Activated CD4-positive, alpha-beta T cell treated with anti-CD3 and anti-CD28 coated beads, Interleukin-2, amount 10 ng/mL, durations not matched to agents 24 days and 14 days (primary cell): ENCODE data around the gene NOS3. TPM values are rescaled to one million over a fixed set of nuclear protein-coding genes. Genes with fewer than 3 reads are reported as not detected.
"Not testable (repeated sequence)": the region's sequence is repeated elsewhere in the genome, so short reads cannot be mapped to it uniquely, and the experiment has no call there.

Experiments
- DNase-seq: peaks from one replicate; pipeline ENCODE4 v3.0.0; 2022
- H3K27ac Mint-ChIP-seq: one replicate; pipeline ENCODE4 v1.8.0; 2022; ENCODE audit warnings: mild to moderate bottlenecking, mixed read lengths
- H3K27me3 Mint-ChIP-seq: one replicate; pipeline ENCODE4 v1.8.0; 2022; ENCODE audit warnings: mixed read lengths
- H3K36me3 Mint-ChIP-seq: one replicate; pipeline ENCODE4 v1.8.0; 2022; ENCODE audit warnings: low read depth, mild to moderate bottlenecking, mixed read lengths
- H3K4me1 Mint-ChIP-seq: one replicate; pipeline ENCODE4 v1.8.0; 2021; ENCODE audit warnings: mixed read lengths
- H3K4me3 Mint-ChIP-seq: one replicate; pipeline ENCODE4 v1.8.0; 2022; ENCODE audit warnings: mild to moderate bottlenecking, moderate library complexity, mixed read lengths
- H3K9me3 Mint-ChIP-seq: one replicate; pipeline ENCODE4 v1.8.0; 2021; ENCODE audit warnings: mixed read lengths
- intact Hi-C: fragments of 100-400 bp; cut with micrococcal nuclease; formaldehyde crosslinking; loops from one replicate; pipeline ENCODE4 v1.15.1; 2023
- total RNA-seq: library from RNA; stranded (reverse); gene quantifications from 2 replicates; pipeline ENCODE4 v1.2.3, GENCODE V29; 2022

NOS3 gene
- total RNA-seq, 1 donor from 2014 or later, result 15.7 TPM

DNA sequence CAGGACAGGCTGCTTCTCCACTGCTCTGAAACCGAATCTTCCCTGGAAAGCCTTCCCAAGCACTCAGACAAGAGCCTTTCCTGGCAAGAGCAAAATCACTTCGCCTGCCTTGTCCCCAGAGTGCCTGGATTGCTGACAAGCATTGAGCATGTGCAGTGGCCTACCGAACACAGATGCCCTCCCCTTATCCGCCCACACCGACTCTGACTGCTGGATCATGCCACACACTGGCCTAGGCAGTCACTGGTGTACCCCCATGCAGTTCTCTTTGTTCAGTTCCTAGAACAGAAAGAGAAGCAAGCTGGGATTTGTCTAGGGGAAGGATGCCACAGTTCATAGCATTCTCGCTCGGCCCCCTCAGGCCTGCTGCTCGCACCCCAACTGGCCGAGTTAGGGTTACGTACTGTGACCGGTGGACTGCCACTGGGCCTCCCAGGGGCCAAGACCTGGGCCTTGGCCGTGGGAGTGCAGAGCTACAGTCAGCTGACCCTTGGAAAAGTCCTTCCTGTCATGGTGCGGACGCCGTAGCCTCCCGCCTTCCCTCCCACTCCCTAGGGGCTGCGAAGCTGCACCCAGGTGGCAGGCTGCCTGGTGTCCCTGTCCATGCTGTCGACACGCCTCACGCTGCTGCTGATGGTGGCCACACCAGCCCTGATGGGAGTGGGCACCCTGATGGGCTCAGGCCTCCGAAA lies 44.4 kb downstream of the NOS3 start:
- no peak for DNase-seq
- intact Hi-C loops, result no loop called here
- Mint-ChIP-seq H3K27ac (no peak overlapping the region), H3K4me1 (peaks cover 20% of the 10 kb centered on the region), H3K9me3 (no peaks in the 10 kb centered on the region), H3K4me3 (no peak overlapping the region), H3K27me3 (no peaks in the 10 kb centered on the region), H3K36me3 (peaks cover 10% of the 10 kb centered on the region)

DNA sequence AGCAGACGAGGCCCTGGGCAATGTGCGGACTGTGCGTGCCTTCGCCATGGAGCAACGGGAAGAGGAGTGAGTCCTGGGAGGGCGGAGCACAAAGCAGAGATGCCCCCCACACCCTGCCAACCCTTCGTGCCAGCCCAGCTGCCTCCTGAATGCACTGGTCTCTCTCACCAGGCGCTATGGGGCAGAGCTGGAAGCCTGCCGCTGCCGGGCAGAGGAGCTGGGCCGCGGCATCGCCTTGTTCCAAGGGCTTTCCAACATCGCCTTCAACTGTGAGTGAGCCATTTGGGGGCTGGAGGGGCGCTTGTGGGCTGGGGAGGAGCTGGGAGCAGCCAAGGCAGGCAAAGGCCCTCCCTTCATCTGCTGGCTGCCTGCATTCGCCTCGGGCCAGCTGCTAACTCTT lies 45.1 kb downstream of the NOS3 start:
- no peaks in the 10 kb centered on the region for H3K27me3 Mint-ChIP-seq
- peaks cover 10% of the 10 kb centered on the region for H3K36me3 Mint-ChIP-seq
- peaks cover 20% of the 10 kb centered on the region for H3K4me1 Mint-ChIP-seq

DNA sequence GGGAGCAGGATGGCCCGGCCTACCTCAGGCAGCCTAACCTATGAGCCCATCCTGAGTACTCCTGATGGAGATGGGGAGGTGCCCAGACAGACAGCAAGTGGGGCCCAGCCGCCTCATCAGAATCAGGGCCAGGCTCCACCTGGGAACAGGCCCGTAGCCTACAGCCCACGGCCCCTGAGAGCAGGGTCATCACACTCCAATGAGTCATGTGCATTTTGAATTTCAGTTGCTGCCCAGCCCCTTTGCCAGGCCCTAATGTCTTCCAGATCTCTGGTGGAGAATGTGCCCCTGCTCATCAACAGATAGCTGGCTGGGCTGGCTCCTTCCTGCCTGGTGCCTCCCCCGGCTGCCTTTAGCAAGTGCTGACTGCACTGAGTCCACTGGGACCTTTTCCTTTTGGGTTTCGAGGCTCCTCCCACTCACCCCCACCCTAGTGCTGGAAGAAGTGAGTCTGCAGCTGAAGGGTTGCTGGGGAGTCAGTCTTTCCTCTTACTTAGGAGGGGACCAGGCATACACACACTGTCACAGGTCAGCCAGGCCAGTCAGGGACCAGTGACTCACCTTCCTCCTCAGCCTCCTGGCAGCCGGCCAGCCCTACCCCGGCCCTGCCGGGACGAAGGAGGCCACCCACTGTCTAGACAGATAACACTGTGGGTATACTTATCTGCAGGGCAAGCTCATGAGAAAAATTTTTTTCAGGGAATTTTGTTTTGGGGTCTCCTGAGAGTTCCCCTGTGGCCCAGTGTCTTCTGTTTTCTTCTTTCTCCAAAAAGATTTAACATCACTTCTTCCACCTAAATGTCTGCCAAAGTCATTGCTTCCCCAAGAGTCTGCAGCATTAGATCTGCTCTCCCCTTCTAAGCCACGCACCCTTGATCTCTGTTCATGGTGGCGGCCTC lies 48.4 kb downstream of the NOS3 start:
- peak overlapping the region; percentile 56 for H3K4me3 Mint-ChIP-seq
- peak; percentile 76 for DNase-seq
- H3K9me3 Mint-ChIP-seq, result no peaks in the 10 kb centered on the region
- H3K27me3 Mint-ChIP-seq, result no peaks in the 10 kb centered on the region
- intact Hi-C loops, result loop anchor here (1.0 kb wide), 1 partner anchor 19 kb away; no protein-coding TSS in a partner anchor
- peaks cover 10% of the 10 kb centered on the region for H3K36me3 Mint-ChIP-seq
- peak overlapping the region; percentile 92 for H3K27ac Mint-ChIP-seq
- H3K4me1 Mint-ChIP-seq, result peaks cover 17% of the 10 kb centered on the region

More for the DNA sequence above, 45.1 kb downstream of the NOS3 start:
- DNase-seq, result no peak
- no peak overlapping the region for H3K4me3 Mint-ChIP-seq
- no peak overlapping the region for H3K27ac Mint-ChIP-seq
- intact Hi-C loops, result no loop called here
- H3K9me3 Mint-ChIP-seq, result no peaks in the 10 kb centered on the region

DNA sequence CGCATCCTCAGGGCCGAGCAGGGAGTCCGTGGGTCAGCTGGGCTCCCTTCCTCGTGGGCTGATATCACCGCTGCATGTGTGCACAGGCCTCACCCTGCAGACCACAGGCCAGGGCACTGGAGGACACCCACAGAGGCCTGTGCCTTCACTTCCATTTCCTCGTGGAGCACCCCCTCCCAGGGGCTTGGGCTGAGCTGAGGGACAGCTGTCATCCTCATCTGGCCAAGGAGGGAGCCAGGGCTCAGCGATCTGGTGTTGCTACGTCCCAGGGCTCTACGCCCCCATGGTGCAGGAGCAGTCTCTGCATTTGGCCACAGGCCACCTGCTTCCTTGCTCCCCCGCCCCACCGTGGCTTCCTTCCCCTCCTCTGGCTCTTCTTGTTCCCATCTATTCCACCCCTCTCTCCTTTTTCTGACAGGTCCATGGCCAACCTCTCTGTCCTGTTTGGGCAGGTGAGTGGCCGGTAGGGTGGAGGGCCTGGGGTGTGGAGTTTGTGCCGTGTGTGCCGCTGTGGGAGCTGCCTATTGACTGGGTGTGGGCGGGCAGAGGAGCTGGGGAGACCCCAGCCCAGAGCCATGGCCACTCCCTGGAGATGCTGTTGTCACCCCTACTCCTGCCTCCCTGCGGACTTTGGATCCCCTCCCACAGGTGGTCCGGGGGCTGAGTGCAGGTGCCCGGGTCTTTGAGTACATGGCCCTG lies 49.2 kb downstream of the NOS3 start:
- Mint-ChIP-seq H3K9me3 (no peaks in the 10 kb centered on the region), H3K27ac (peak overlapping the region; percentile 92), H3K4me3 (no peak overlapping the region), H3K36me3 (peaks cover 10% of the 10 kb centered on the region), H3K4me1 (peaks cover 17% of the 10 kb centered on the region), H3K27me3 (no peaks in the 10 kb centered on the region)
- intact Hi-C loops, result loop anchor here (1.0 kb wide), 1 partner anchor 18 kb away; no protein-coding TSS in a partner anchor
- no peak for DNase-seq

DNA sequence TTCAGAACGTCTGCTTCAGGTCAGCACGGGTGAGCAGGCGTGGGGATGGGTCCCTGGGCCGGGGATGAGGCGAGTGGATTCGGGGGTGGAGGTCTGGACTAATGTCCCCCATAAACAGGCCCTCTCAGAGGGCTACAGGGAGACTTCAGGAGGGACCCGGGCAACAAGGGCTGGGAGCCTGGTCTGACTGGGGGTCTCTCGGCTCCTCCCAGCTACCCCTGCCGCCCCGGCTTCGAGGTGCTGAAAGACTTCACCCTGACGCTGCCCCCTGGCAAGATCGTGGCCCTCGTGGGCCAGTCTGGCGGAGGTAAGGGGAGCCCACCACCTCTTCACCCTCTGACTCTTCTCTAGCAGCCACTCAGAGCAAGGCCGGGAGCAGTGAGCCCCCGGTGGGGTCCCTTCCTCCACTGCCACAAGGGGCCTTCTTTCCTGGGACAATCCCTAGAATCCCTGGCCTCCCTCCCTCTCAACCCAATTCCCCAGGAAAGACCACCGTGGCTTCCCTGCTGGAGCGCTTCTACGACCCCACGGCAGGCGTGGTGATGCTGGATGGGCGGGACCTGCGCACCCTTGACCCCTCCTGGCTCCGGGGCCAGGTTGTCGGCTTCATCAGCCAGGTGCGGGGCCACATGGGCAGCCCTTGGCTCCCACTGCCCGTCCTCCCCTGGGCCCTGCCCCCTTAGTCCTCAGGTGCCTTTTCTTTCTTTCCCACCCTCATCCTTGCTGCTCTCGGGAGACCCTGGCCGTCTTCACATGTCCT lies 50.0 kb downstream of the NOS3 start:
- Mint-ChIP-seq H3K9me3 (no peaks in the 10 kb centered on the region), H3K4me1 (peaks cover 17% of the 10 kb centered on the region), H3K4me3 (no peak overlapping the region), H3K27me3 (no peaks in the 10 kb centered on the region), H3K36me3 (peaks cover 7% of the 10 kb centered on the region), H3K27ac (no peak overlapping the region)
- intact Hi-C loops, result no loop called here
- DNase-seq, result no peak

DNA sequence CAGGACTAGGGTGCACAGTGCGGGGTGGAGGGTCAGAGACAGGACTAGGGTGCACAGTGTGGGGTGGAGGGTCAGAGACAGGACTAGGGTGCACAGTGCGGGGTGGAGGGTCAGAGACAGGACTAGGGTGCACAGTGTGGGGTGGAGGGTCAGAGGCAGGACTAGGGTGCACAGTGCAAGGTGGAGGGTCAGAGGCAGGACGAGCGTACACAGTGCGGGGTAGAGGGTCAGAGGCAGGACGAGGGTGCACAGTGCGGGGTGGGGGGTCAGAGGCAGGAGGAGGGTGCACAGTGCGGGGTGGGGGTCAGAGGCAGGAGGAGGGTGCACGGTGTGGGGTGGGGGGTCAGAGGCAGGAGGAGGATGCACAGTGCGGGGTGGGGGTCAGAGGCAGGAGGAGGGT lies 52.6 kb downstream of the NOS3 start:
- H3K4me3 Mint-ChIP-seq, H3K27me3 Mint-ChIP-seq, H3K36me3 Mint-ChIP-seq, H3K27ac Mint-ChIP-seq, H3K9me3 Mint-ChIP-seq, DNase-seq, intact Hi-C loops: not testable (repeated sequence)
- peaks cover 16% of the 10 kb centered on the region for H3K4me1 Mint-ChIP-seq

DNA sequence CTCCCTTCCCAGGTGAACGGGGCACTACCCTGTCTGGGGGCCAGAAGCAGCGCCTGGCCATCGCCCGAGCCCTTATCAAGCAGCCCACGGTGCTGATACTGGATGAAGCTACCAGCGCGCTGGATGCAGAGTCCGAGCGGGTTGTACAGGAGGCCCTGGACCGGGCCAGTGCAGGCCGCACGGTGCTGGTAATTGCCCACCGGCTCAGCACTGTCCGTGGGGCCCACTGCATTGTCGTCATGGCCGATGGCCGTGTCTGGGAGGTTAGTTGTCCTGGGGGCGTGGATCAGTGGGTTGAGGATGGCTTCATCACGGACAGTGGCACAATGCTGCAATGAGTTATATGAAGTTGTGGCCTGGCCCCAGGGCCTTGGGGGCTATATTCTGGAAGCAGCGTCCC lies 53.1 kb downstream of the NOS3 start:
- no peaks in the 10 kb centered on the region for H3K27me3 Mint-ChIP-seq
- intact Hi-C loops, result no loop called here
- H3K9me3 Mint-ChIP-seq, result no peaks in the 10 kb centered on the region
- peaks cover 6% of the 10 kb centered on the region for H3K36me3 Mint-ChIP-seq
- peaks cover 11% of the 10 kb centered on the region for H3K4me1 Mint-ChIP-seq
- no peak overlapping the region for H3K4me3 Mint-ChIP-seq
- H3K27ac Mint-ChIP-seq, result no peak overlapping the region
- DNase-seq, result no peak

DNA sequence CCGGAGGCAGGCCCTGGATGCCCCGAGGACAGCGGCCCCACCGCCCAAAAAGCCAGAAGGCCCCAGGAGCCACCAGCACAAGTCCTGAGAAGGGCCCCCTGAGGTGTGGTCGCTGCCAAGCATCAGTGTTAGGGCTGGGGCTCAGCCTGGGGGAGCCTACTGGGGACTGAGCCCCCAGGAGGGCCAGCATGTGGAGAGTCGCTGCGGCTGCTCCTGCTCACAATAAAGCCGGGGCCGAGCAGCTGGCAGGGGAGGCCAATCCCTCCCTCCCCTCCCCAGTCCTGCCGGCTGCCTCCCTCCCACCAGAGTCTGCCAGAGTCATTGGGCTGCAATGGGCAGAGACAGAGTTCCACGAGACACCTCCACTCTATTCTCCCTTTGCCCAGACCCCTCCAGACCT lies 54.4 kb downstream of the NOS3 start:
- intact Hi-C loops, result no loop called here
- DNase-seq, result no peak
- no peak overlapping the region for H3K4me3 Mint-ChIP-seq
- peaks cover 3% of the 10 kb centered on the region for H3K27me3 Mint-ChIP-seq
- H3K27ac Mint-ChIP-seq, result no peak overlapping the region
- no peaks in the 10 kb centered on the region for H3K9me3 Mint-ChIP-seq
- peaks cover 3% of the 10 kb centered on the region for H3K36me3 Mint-ChIP-seq
- H3K4me1 Mint-ChIP-seq, result no peaks in the 10 kb centered on the region

DNA sequence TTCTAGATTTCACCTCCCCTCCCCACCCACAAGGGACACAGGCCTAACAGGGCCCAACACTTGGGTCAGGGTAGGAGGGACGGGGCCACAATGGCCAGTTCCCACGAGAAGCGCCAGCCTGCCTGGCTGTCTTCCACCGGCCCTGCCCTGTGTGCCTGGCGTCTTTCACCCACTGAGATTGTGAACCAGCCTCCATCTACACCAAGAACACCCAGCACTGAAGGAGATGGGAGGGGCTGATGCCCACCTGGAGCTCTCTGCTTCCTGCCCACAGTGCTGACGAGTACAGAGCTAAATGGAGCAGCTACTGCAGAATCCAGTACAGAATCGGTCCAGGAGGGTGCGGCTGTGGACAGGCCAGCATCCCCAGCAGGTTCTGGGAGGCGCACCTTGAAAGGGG lies 55.1 kb downstream of the NOS3 start:
- DNase-seq, result no peak
- intact Hi-C loops, result no loop called here
- Mint-ChIP-seq H3K4me1 (no peaks in the 10 kb centered on the region), H3K36me3 (peaks cover 3% of the 10 kb centered on the region), H3K4me3 (no peak overlapping the region), H3K27ac (no peak overlapping the region), H3K9me3 (no peaks in the 10 kb centered on the region), H3K27me3 (peaks cover 5% of the 10 kb centered on the region)

DNA sequence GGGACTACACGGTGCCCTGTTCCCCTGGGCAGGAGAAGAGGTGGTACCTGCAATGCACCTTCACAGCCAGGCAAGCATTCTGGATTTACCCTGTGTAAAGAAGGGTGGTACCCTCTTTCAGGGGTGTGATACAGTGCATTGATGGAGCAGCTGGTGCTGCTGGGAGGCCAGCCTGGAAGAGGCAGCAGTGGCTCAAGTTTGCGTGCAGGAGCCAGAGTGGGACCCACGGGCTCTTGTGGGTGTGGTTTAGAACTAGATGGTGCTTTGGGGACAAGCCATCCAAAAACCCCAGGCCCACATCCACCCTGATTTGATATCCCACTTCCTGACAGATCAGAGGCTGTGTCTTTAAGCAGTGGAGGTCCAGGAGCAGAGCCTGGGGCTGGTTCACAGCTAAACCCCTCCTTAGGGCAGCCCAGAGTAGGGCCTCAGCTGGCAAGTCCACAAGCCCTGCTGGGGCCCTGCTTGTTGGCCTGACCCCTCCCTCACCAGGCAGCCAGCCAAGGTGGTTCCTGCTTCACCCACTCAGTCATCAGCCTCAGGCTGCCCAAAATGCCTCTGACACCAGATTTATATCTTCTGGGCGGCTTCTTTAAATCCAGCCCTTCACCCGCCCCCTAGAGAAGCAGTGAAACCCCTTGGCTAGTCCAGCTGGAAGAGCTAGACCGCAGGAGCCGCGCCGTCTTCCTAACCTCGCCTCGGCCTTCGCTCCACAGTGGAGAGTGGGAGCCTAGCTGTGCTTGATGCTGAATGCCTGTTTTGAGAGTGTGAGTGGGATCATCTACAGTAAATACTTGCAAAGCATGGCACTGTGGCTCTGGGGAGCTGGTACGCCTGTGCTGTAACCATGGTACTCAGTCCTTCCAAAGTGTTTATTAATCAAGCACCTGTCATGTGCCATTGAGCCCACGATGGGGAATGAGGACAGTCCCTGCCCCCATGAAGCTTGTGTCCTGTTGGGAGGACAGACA lies 56.1 kb downstream of the NOS3 start:
- Mint-ChIP-seq H3K4me3 (no peak overlapping the region), H3K9me3 (no peaks in the 10 kb centered on the region), H3K27ac (no peak overlapping the region), H3K27me3 (peaks cover 5% of the 10 kb centered on the region), H3K4me1 (no peaks in the 10 kb centered on the region), H3K36me3 (peaks cover 3% of the 10 kb centered on the region)
- DNase-seq, result no peak
- intact Hi-C loops, result no loop called here

DNA sequence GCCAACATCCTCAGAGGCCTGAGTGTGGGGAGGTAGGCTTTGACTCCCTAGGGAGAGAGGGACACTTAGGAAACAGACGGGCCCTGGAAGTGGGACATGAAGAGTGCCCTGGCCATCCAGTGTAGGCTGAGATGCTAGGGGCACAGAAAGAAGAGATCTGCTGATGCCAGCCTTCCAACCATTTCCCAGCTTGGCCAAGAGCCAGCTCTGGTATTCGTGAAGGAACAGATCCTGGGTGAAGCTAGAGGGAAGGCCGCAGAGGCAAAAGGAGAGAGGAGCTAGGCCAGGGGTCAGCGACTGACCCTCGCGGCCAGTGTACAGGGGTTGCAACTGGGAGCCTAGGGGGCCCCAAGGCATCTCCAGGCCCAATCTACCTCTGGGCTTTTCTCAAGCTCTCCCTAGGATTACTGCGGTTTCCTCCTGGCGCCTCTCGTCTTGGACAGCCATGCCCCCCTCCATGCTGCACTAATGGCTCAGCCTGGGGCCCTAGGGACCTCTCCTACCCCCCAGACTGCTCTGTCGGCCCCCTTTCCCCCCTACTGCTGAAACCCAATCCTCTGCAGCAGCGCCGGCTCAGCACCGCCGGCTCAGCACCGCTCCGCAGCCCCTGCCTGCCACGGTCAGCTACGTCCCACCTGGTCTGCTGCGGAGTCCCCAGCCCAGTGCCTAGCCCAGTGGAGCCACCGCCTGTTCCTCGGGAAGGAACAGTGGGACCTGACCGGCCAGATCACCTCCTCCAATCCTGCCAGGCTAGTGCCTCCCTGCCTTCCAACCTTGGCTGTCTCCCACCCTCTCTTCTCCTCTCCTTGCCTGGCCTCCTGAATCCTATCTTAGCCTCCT lies 57.4 kb downstream of the NOS3 start, which contains the start of gene ASIC3:
TSS of gene ASIC3 (plus strand) at position 556 of the 840 bp plus-strand sequence. CDS start 355 bp downstream, outside the sequence.
- Mint-ChIP-seq H3K4me3 (no peak within 1 kb of the TSS), H3K9me3 (no peaks in the 10 kb centered on the region), H3K27me3 (peaks cover 5% of the 10 kb centered on the region), H3K36me3 (peaks cover 8% of the 10 kb centered on the region), H3K4me1 (peaks cover 6% of the 10 kb centered on the region), H3K27ac (no peak within 1 kb of the TSS)
- intact Hi-C loops, result no loop called here
- DNase-seq, result no peak
